CD4-positive, alpha-beta T cell treated with Interleukin-15 for 4 hours (primary cell): ENCODE data around the gene CENPH.
"Not testable (repeated sequence)": the region's sequence is repeated elsewhere in the genome, so short reads cannot be mapped to it uniquely, and the experiment has no call there.

Experiments
- DNase-seq: peaks from one replicate; pipeline ENCODE4 v3.0.0-alpha.2; 2020; ENCODE audit warnings: low spot score

The CENPH gene

GRCh38 chr5:69189162-69190086 is at the start of gene CENPH:
TSS of gene CENPH (plus strand) at chr5:69189583. CDS start at chr5:69189635, 52 bp downstream.
- peak; percentile 93 for DNase-seq

GRCh38 chr5:69140239-69140638 is 49.1 kb upstream of the CENPH start:
- DNase-seq = not testable (repeated sequence)

GRCh38 chr5:69140827-69141226 is 48.6 kb upstream of the CENPH start:
- DNase-seq = no peak

DNA sequence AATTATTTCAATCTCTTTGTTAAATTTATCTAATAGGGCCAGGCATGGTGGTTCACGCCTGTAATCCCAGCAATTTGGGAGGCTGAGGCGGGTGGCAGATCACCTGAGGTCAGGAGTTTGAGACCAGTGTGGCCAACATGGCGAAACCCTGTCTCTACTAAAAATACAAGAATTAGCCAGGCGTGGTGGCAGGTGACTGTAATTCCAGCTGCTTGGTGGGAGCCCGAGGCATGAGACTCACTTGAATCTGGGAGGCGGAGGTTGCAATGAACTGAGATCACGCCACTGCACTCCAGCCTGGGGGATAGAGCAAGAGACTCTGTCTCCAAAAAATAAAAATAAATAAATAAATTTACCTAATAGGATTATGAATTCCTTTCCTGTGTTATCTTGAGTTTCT is 40.8 kb upstream of the CENPH start:
- DNase-seq = not testable (repeated sequence)

DNA sequence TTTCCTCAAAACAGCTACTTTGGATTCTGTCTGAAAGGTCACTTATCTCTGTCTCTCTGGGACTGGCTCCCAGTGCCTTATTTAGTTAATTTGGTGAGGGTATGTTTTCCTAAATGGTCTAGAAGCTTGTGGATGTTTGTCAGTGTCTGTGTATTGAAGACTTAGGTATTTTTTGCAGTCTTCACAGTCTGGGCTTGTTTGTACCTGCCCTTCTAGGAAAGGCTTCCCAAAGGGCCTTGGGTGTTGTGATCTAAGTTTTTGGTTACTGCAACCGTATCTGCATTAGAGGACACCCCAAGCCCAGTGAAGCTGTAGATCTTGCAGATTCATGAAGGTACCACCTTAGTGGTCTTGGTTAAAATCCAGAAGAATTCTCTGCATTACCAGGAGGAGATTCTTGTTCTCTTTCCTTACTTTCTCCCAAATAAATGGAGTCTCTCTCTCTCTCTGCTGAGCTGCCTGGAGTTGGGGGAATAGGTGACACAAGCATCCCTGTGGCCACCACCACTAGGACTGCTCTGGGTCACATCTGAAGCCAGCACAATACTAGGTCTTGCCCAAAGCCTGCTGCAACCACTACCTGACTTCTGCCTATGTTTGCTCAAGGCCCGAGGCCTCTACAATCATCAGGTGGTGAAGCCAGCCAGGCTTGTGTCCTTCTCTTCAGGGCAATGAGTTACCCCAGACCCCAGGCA is 40.3 kb upstream of the CENPH start:
- no peak for DNase-seq

GRCh38 chr5:69149676-69150010 is 39.7 kb upstream of the CENPH start:
- DNase-seq = no peak

- no peak for DNase-seq
These were observed 36.7 kb upstream of the CENPH start for GRCh38 chr5:69152731-69153130.

DNA sequence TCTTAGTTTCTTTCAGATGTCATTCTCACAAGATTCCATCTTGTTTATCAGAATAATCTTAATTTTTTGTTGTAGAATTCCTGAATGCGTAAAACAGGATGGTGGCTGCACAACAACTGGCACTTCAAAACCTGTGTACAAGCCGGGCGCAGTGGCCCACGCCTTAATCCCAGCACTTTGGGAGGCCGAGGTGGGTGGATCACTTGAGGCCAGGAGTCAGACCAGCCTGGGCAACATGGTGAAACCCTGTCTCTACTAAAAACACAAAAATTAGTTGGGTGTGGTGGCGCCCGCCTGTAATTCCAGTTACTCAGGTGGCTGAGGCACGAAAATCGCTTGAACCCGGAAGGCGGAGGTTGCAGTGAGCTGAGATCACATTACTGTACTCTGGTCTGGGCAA is 32.9 kb upstream of the CENPH start:
- no peak for DNase-seq

DNA sequence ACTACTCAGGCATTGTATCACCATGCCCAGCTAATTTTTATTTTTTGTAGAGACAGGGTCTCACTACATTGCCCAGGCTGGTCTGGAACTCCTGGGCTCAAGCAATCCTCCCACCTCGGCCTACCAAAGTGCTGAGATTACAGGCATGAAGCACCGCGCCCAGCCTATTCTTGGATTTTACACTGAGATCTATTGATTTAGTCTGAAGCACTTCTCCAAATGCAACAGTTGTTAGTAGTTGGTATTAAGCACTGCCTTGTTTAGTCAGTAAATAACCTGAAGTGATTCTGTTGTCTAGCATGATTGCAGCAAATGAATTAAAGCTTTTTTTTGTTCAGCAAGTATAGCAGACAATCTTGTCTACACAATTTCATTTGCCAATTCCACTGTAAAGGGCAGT is 31.3 kb upstream of the CENPH start:
- no peak for DNase-seq

GRCh38 chr5:69160651-69161050 is 28.7 kb upstream of the CENPH start:
- DNase-seq = no peak

- peak; percentile 97 for DNase-seq
These were observed 22.5 kb upstream of the CENPH start, which contains the start of gene CCNB1 for GRCh38 chr5:69166686-69167492. TSS of gene CCNB1 (plus strand) at chr5:69167150. CDS start at chr5:69167263, 113 bp downstream.

DNA sequence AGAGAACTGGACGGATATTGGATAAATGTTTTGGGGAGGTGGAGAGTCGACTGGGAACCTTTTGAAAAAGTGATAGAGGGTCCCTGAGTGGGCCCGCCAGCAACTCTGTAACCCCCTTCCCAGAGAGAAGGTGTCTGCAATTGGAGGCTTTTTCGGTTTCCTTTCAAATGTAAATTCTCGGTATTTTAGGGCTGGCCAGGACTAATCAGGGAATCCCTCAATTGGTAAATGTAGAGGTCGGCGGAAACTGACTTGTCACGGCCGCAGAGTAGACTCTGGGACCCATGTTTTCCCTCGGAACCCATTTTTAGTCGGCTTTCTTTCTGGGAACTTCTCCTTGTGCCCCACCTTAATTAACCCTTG is 21.9 kb upstream of the CENPH start:
- no peak for DNase-seq

GRCh38 chr5:69167929-69168328 is 21.5 kb upstream of the CENPH start:
- DNase-seq = no peak

DNA sequence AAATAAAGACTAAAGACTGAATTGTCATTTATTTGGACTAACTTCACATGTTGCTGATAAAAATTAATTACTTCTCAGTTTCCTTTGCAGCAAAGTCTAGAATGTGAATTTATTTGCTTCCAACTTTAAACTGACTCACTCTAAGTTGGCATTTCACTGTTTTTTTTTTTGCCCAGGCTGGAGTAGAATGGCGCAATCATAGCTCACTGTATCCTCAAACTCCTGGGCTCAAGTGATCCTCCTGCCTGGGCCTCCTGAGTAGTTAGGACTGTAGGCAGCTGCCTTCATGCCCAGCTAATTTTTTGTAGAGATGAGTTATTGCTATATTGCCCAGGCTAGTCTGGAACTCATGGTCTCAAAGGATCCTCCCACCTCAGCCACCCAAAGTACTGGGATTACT is 18.9 kb upstream of the CENPH start:
- DNase-seq = no peak

DNA sequence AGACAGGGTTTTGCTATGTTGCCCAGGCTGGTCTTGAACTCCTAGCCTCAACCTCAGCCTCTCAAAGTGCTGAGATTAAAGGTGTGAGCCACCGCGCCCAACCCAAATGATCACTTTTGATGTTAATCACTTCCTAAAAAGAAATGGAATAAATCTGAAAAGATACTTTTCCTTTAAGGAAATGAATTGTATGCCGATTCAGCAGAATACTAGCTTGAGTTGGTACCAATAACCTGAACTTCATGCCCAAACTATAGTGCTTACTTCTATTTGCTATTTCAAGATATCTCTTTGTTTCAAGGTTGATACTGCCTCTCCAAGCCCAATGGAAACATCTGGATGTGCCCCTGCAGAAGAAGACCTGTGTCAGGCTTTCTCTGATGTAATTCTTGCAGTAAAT is 18.4 kb upstream of the CENPH start:
- DNase-seq = no peak

DNA sequence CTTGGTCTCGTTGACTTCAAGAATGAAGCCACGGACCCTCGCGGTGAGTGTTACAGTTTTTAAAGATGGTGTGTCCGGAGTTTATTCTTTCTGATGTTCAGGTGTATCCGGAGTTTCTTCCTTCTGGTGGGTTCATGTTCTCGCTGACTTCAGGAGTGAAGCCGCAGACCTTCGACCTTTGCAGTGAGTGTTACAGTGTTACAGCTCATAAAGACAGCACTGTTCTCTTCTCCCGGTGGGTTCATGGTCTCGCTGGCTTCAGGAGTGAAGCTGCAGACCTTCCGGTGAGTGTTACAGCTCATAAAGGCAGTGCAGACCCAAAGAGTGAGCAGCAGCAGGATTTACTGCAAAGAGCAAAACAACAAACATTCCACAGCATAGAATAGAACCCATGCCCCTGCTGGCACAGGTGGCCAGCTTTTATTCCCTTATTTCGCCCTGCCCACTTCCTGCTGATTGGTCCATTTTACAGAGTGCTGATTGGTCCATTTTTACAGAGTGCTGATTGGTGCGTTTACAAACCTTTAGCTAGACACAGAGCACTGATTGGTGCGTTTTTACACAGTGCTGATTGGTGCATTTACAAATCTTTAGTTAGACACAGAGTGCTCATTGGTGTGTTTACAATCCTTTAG is 7.6 kb upstream of the CENPH start:
- DNase-seq = not testable (repeated sequence)

DNA sequence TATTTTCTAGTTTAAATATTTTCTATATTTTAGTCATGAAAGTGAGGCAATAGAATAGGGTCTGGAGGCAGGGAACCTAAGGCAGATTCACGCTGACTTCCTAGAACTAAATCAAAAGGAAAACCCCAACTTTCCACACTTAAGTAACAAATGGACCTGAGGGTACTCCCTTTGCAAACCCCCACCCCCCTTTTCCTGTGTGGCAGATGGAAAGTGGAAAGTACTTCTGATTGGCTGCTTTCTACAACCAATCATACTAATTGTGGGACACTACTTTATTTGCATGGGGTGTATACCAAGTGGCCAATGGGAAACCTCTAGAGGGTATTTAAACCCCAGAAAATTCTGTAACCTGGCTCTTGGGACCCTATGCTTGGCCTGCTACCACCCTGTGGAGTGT is 4.8 kb upstream of the CENPH start:
- DNase-seq = no peak

DNA sequence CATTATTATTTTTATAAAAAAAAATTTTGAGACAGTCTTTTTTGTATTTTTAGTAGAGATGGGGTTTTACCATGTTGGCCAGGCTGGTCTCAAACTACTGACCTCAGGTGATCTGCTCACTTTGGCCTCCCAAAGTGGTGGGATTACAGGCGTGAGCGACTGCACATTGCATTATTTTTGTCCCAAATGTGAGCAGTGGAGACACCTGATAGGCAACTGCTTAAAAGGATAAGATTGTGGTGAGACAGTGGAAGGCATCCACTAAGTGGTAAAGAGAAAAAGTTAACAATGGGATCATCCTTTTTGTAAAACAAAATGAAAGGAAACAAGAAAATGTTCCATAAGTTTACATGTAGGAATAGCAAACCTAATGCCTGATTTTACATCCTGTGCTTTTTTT is 2.0 kb upstream of the CENPH start:
- DNase-seq = no peak

DNA sequence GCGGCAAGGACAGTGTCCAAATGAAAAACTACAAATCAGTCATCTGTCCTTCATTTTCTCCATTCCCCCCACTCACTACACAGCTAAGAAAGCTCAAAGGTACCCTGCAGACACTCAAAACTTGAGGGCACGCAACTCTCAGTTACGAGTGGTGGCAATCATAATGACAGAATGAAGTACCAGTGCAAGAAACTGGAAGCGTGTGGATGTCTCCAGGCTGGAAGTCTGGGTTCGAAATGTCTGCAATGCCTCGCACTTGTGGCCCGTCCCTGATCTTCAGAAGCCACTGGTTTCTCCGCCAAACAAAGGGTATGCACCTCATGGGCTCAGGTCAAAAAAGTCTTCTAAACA is 597 bp upstream of the CENPH start:
- no peak for DNase-seq

DNA sequence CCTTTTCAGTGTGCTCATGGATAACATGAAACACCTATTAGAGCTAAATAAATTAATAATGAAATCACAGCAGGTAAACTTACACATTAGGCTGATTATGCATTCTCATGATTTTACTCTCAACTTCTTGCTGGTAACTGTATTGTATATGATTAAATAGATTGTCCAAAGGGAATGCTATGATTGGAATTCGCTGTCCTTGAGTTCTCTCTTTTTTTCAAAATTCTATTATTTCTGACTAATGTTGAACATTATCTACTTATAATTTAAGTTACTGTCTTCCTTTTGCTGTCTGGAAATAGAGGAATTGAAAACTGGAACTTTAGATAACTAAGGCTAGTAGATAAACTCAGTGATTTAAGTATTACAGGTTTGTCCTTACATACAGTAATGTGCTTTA is 13.1 kb downstream of the CENPH start:
- no peak for DNase-seq

- no peak for DNase-seq
These were observed 17.3 kb downstream of the CENPH start for GRCh38 chr5:69206528-69207190.

DNA sequence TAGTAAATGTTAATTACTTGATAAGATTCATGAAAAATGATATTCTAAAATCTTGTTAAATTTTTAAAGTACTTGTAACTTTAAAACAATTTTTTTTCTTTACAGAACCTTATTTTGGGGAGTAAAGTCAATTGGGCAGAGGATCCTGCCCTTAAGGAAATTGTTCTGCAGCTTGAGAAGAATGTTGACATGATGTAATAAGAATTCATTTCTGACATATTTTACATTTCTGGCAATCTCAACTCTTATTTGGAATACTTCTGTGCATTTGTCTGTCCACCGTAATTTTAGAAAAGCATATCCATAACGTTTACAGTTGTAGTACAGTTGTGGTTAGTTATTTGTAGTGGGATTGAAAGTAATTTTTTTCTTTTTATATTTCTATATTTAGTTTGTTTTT is 20.2 kb downstream of the CENPH start:
- DNase-seq = no peak
